Fibroblast of pulmonary artery (primary cell): Measurements from ENCODE around the gene DNAJC19.
A peak's percentile ranks its signal among the peaks of the same experiment; 100 is the strongest.

ENCODE experiments used
- DNase-seq: peaks from one replicate; pipeline ENCODE4 v3.0.0-alpha.2; 2010; ENCODE audit warnings: low read depth
- H3K4me3 ChIP-seq: replicated peaks from 2 replicates; pipeline ENCODE4 v1.5.1; 2011; ENCODE audit warnings: low read depth, mild to moderate bottlenecking, control low read depth, low read length, moderate library complexity
- CTCF ChIP-seq: IDR thresholded peaks from 2 replicates; pipeline ENCODE4 v1.5.1; 2011; ENCODE audit warnings: mild to moderate bottlenecking, control low read depth, low read length, inconsistent platforms; ENCODE audit errors: missing control alignments

DNAJC19 gene

GRCh38 chr3:180980611-180981010 lies 8.9 kb downstream of the DNAJC19 start:
- peak; percentile 18 for DNase-seq
- no peak for TF ChIP-seq CTCF
- H3K4me3 ChIP-seq, result no peak overlapping the region

GRCh38 chr3:180979961-180980360 lies 9.6 kb downstream of the DNAJC19 start:
- no peak overlapping the region for H3K4me3 ChIP-seq
- no peak for TF ChIP-seq CTCF
- no peak for DNase-seq

GRCh38 chr3:180977498-180977897 lies 12.0 kb downstream of the DNAJC19 start:
- no peak for TF ChIP-seq CTCF
- no peak for DNase-seq
- H3K4me3 ChIP-seq, result no peak overlapping the region

GRCh38 chr3:180974286-180974685 lies 15.2 kb downstream of the DNAJC19 start:
- no peak for TF ChIP-seq CTCF
- H3K4me3 ChIP-seq, result no peak overlapping the region
- DNase-seq, result no peak

GRCh38 chr3:180973543-180973942 lies 16.0 kb downstream of the DNAJC19 start:
- no peak overlapping the region for H3K4me3 ChIP-seq
- no peak for DNase-seq
- no peak for TF ChIP-seq CTCF

GRCh38 chr3:180970931-180971330 lies 18.6 kb downstream of the DNAJC19 start:
- H3K4me3 ChIP-seq, result no peak overlapping the region
- no peak for TF ChIP-seq CTCF
- no peak for DNase-seq

GRCh38 chr3:180962530-180962929 lies 27.0 kb downstream of the DNAJC19 start:
- no peak for DNase-seq
- no peak for TF ChIP-seq CTCF
- no peak overlapping the region for H3K4me3 ChIP-seq
